Motor neuron (in vitro differentiated cells): Measurements from ENCODE around the gene HACD1. TPM values are rescaled to one million over a fixed set of nuclear protein-coding genes. Genes with fewer than 3 reads are reported as not detected.
"Not testable (repeated sequence)": the region's sequence is repeated elsewhere in the genome, so short reads cannot be mapped to it uniquely, and the experiment has no call there.

Source experiments
- ATAC-seq, 8 experiments: fragments of 200-7000 bp; cut with Tn5 transposase; replicated peaks in 6 of 8; 2 replicates each; pipeline ENCODE4 v1.8.0; 2021; ENCODE audit warnings: mild to moderate bottlenecking in 8 of 8, moderate library complexity in 8 of 8
- H3K27ac ChIP-seq, 2 donors: fragments of 250-450 bp; sonication (Bioruptor Pico); 2 replicates each; pipeline ENCODE4 v1.9.0; 2021; ENCODE audit warnings: antibody characterized with exemption in 2 of 2, mild to moderate bottlenecking in 2 of 2, moderate library complexity in 1 of 2
- H3K4me1 ChIP-seq, 2 donors: fragments of 250-450 bp; sonication (Bioruptor Pico); replicated peaks in 1 of 2; 2 replicates each; pipeline ENCODE4 v1.6.1; 2021; ENCODE audit warnings: antibody characterized with exemption in 2 of 2, mild to moderate bottlenecking in 2 of 2, moderate library complexity in 1 of 2
- H3K4me3 ChIP-seq, 5 donors: fragments of 250-450 bp; sonication (Bioruptor Pico); 2 replicates each; pipeline ENCODE4 v1.9.0; 2021; ENCODE audit warnings: antibody characterized with exemption in 5 of 5, mild to moderate bottlenecking in 5 of 5, moderate library complexity in 4 of 5
- WGBS, 10 experiments: fragments of 450-650 bp; shearing (Covaris generic); methylation state at CpG; one replicate each; pipeline ENCODE4 v1.0.0; 2022; 5-methylcytosine and 5-hydroxymethylcytosine counted together
- in situ Hi-C, 9 experiments: fragments of 400-800 bp; cut with MboI; loops; one replicate each; pipeline ENCODE4 v1.15.0; 2021; ENCODE audit warnings: low sequenced_read_pairs in 9 of 9, low pct_unique_long_range_greater_than_20kb in 2 of 9; ENCODE audit not compliant: unreplicated experiment in 9 of 9
- total RNA-seq, 8 experiments: library from RNA; unstranded; fragments of 300-600 nt; gene quantifications; 2 replicates each; pipeline versions ENCODE4 v1.2.3 to v1.2.4, GENCODE V29; 2022

HACD1 gene
- total RNA-seq, 8 experiments from 2014 or later = 1.3 to 16.0 (median 6.5) TPM

GRCh38 chr10:17632590-17632989 lies 15.4 kb upstream of the HACD1 start:
- in situ Hi-C loops, ATAC-seq, H3K4me1 ChIP-seq, H3K4me3 ChIP-seq, H3K27ac ChIP-seq: not testable (repeated sequence)
- WGBS, 10 experiments = 53 to 100% (median 88%) methylated on average over 2 to 8 of the region's 8 CpGs; no CpG with 5 or more reads in 2 of the 10 experiments

- WGBS, 10 experiments = 9 to 86% (median 50%) methylated on average over 1 of the region's 1 CpG; no CpG with 5 or more reads in 2 of the 10 experiments
- no peak for ATAC-seq
Observed at GRCh38 chr10:17626656-17627055, 9.5 kb upstream of the HACD1 start.

DNA sequence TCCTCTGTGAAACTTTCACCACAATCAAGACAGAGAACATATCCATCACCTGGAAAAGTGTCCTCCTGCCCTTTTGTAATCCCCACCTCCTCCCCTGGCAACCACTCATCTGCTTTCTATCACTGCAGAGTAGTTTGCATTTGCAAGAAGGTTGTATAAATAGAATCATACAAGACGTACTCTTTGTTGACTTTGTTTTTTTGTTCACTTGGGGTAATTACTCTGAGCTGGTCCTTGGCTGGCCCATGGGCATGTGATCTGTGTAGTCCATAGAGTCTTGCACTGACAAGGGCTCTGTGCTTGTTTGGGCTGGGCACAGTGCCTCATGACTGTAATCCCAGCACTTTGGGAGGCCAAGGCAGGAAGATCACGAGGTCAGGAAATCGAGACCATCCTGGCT lies 7.8 kb upstream of the HACD1 start:
- in situ Hi-C loops = loop anchor here in 7 of 9 experiments (25.0 kb wide), 5 partner anchors 112 to 612 kb away; no protein-coding TSS in a partner anchor
- WGBS, 10 experiments = 0 to 70% (median 34%) methylated on average over 1 to 3 of the region's 3 CpGs; no CpG with 5 or more reads in 4 of the 10 experiments
- ATAC-seq = peak in 6 of 8 experiments; percentile 62 to 100 (median 75)

More at GRCh38 chr10:17626656-17627055, 9.5 kb upstream of the HACD1 start:
- peaks cover 0 to 4% of the 10 kb centered on the region in 2 donors for H3K4me1 ChIP-seq
- in situ Hi-C loops = no loop called here
- no peak overlapping the region for H3K27ac ChIP-seq
- no peak overlapping the region for H3K4me3 ChIP-seq

GRCh38 chr10:17622061-17622460 lies 4.9 kb upstream of the HACD1 start:
- no peak overlapping the region for H3K4me3 ChIP-seq
- no peak for ATAC-seq
- in situ Hi-C loops = loop anchor here in 7 of 9 experiments (25.0 kb wide), 5 partner anchors 115 to 615 kb away; no protein-coding TSS in a partner anchor
- 26 to 100% (median 63%) methylated on average over 1 to 8 of the region's 8 CpGs; no CpG with 5 or more reads in 1 of the 10 experiments for WGBS, 10 experiments
- no peak overlapping the region for H3K27ac ChIP-seq
- peaks cover 0 to 4% of the 10 kb centered on the region in 2 donors for H3K4me1 ChIP-seq

More for the DNA sequence above, 7.8 kb upstream of the HACD1 start:
- peak overlapping the region in 1 of 2 donors; percentile 22 for H3K27ac ChIP-seq
- peaks cover 0 to 4% of the 10 kb centered on the region in 2 donors for H3K4me1 ChIP-seq
- no peak overlapping the region for H3K4me3 ChIP-seq

DNA sequence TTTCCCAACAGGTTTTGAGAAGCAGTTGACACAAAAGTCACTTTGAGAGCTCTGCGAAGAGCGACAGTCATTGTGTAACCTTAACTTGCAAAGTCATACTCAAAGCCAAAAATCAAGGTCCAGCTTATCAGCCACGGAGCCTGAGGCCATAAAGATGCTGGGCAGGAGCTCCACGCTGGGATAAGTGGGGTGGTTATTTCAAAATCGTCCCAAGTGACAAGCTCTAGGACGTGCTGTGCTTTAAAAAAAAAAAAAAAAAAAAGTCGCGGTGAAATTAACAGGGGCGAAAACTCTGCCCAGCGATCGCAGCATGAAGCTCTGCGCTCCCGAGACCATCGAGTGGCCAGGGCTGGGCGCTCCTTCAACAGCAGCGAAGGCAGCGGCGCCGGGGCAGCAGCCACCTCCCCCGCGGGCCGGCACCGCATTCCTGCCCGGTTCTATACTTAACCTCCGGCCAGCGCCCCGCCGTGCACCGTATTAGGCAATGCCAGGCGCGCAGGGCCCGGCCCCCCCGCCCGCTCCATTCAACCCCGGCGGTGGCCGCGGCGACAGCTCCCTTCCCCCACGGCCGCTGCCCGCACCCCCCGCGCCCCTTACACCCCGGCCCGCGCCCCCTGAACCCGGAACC lies 657 bp downstream of the HACD1 start:
- WGBS, 10 experiments = 1 to 65% (median 23%) methylated on average over 3 to 13 of the region's 48 CpGs
- ATAC-seq = peak; percentile 63 to 72 (median 65)
- Histone ChIP-seq H3K4me3 (peak overlapping the region; percentile 59 to 88 (median 74)), H3K4me1 (no peaks in the 10 kb centered on the region), H3K27ac (peak overlapping the region; percentile 0 to 23)
- in situ Hi-C loops = loop anchor here in 7 of 9 experiments (10.0 to 25.0 kb wide), 6 partner anchors 118 to 621 kb away; no protein-coding TSS in a partner anchor

DNA sequence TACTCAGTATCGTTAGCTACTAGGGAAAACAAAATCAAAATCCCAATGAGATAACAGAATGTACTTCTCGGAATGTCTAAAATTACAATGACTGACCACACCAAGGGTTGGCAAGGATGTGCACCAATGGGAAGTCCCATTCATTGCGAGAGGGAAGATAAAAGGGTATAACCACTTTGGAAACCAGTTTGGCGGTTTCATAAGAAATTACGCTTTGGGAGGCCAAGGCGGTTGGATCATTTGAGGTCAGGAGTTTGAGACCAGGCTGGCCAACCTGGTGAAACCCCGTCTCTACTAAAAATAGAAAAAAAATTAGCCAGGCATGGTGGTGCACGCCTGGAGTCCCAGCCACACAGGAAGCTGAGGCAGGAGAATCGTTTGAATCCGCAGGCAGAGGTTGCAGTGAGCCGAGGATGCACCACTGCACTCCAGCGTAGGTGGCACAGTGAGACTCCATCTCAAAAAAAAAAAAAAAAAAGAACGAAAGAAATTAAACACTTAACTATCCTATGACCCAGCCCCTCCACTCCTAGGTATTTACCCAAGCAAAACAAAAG lies 7.6 kb downstream of the HACD1 start:
- WGBS, 10 experiments = 72 to 100% (median 90%) methylated on average over 1 to 11 of the region's 13 CpGs
- in situ Hi-C loops = loop anchor here in 7 of 9 experiments (10.0 to 25.0 kb wide), 6 partner anchors 125 to 628 kb away; no protein-coding TSS in a partner anchor

GRCh38 chr10:17607603-17608332 lies 9.4 kb downstream of the HACD1 start:
- WGBS, 10 experiments = 0 to 57% (median 33%) methylated on average over 1 to 8 of the region's 9 CpGs; no CpG with 5 or more reads in 1 of the 10 experiments
- peak; percentile 59 to 93 (median 72) for ATAC-seq
- Histone ChIP-seq H3K4me3 (no peak overlapping the region), H3K27ac (no peak overlapping the region), H3K4me1 (no peaks in the 10 kb centered on the region)
- in situ Hi-C loops = loop anchor here in 7 of 9 experiments (25.0 kb wide), 5 partner anchors 130 to 630 kb away; no protein-coding TSS in a partner anchor

More for the DNA sequence above, 7.6 kb downstream of the HACD1 start:
- Histone ChIP-seq H3K27ac (no peak overlapping the region), H3K4me3 (no peak overlapping the region), H3K4me1 (no peaks in the 10 kb centered on the region)
- ATAC-seq = no peak

- H3K27ac ChIP-seq = no peak overlapping the region
- 0 to 100% (median 40%) methylated on average over 1 to 2 of the region's 2 CpGs for WGBS, 10 experiments
- ATAC-seq = no peak
- H3K4me1 ChIP-seq = no peaks in the 10 kb centered on the region
- in situ Hi-C loops = loop anchor here in 7 of 9 experiments (25.0 kb wide), 5 partner anchors 130 to 630 kb away; no protein-coding TSS in a partner anchor
- no peak overlapping the region for H3K4me3 ChIP-seq
Observed at GRCh38 chr10:17607060-17607459, 10.1 kb downstream of the HACD1 start.

DNA sequence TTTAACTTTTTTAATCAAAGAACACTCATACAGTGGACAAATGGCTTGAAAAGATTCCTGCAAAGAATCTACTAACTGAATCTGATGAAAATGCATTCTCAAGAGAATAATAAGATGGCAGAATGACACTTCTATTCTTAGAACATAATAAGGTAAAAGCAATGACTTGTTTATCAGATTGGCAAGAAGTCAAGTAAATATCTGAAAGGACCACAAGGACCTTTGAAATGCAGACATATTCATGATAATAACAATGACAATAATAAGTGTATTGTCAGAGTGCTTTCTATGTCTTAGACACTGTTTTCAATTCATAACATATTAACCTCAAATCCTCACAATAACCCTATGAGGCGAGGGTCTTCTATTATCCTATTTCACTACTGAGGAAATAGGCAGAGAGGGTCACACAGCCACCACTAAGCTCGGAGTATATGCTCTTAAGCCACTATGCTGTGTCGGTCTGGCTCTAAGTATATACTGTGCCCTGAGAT lies 10.6 kb downstream of the HACD1 start:
- Histone ChIP-seq H3K4me1 (no peaks in the 10 kb centered on the region), H3K27ac (no peak overlapping the region), H3K4me3 (no peak overlapping the region)
- ATAC-seq = no peak
- in situ Hi-C loops = loop anchor here in 7 of 9 experiments (25.0 kb wide), 5 partner anchors 131 to 631 kb away; no protein-coding TSS in a partner anchor
- WGBS, 10 experiments = 25 to 90% (median 55%) methylated on average over 1 to 3 of the region's 3 CpGs; no CpG with 5 or more reads in 2 of the 10 experiments

- no peak overlapping the region for H3K4me3 ChIP-seq
- ATAC-seq = no peak
- 50 to 93% (median 75%) methylated on average over 1 to 6 of the region's 6 CpGs for WGBS, 10 experiments
- H3K4me1 ChIP-seq = no peaks in the 10 kb centered on the region
- in situ Hi-C loops = loop anchor here in 7 of 9 experiments (25.0 kb wide), 5 partner anchors 131 to 631 kb away; no protein-coding TSS in a partner anchor
- no peak overlapping the region for H3K27ac ChIP-seq
Observed at GRCh38 chr10:17605936-17606335, 11.2 kb downstream of the HACD1 start.

- Histone ChIP-seq H3K4me3 (no peak overlapping the region), H3K4me1 (no peaks in the 10 kb centered on the region), H3K27ac (no peak overlapping the region)
- 37 to 85% (median 75%) methylated on average over 2 to 8 of the region's 8 CpGs for WGBS, 10 experiments
- peak in 2 of 8 experiments; percentile 47 to 52 for ATAC-seq
- in situ Hi-C loops = loop anchor here in 1 of 9 experiments (25.0 kb wide), 1 partner anchor 312 kb away; no protein-coding TSS in a partner anchor
Observed at GRCh38 chr10:17599089-17599488, 18.1 kb downstream of the HACD1 start.

DNA sequence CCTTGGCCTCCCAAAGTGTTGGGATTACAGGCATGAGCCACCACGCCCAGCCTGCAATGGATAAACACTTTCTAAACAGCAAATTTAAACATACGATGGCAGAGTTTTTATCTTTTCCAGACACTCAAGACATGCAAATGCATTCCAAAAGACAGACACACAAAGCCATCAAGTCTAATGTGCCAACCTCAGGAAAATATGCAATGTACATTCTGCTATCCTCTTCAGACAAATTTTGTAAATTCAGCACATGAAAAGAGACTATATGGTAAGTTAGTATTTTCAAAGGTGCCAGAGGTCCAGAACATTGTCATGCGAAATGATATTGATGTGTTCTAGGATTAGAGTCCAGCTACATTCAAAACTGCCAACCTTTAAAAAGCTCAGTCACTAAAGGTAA lies 19.8 kb downstream of the HACD1 start:
- WGBS, 10 experiments = 49 to 100% (median 89%) methylated on average over 1 to 3 of the region's 3 CpGs; no CpG with 5 or more reads in 2 of the 10 experiments
- H3K4me3 ChIP-seq = no peak overlapping the region
- no peak overlapping the region for H3K27ac ChIP-seq
- in situ Hi-C loops = loop anchor here in 1 of 9 experiments (25.0 kb wide), 1 partner anchor 310 kb away; no protein-coding TSS in a partner anchor
- H3K4me1 ChIP-seq = no peaks in the 10 kb centered on the region
- no peak for ATAC-seq
